GM19395 (cell line): Measurements from ENCODE around the gene BEGAIN.

Experiments
- ATAC-seq: cut with Tn5 transposase; IDR thresholded peaks from one replicate; pipeline ENCODE4 v1.9.1; 2021; ENCODE audit warnings: mild to moderate bottlenecking, moderate library complexity; ENCODE audit not compliant: unreplicated experiment

BEGAIN gene

GRCh38 chr14:100568998-100569733 is 18.1 kb downstream of the BEGAIN start:
- ATAC-seq, result no peak

- ATAC-seq, result no peak
Measured at GRCh38 chr14:100568164-100568997, 18.8 kb downstream of the BEGAIN start.

GRCh38 chr14:100567877-100568163 is 19.4 kb downstream of the BEGAIN start:
- ATAC-seq, result no peak

- ATAC-seq, result no peak
Measured at GRCh38 chr14:100567009-100567876, 20.0 kb downstream of the BEGAIN start.

- ATAC-seq, result no peak
Measured at GRCh38 chr14:100566586-100566985, 20.6 kb downstream of the BEGAIN start.

GRCh38 chr14:100566119-100566518 is 21.1 kb downstream of the BEGAIN start:
- ATAC-seq, result no peak

GRCh38 chr14:100565650-100566049 is 21.6 kb downstream of the BEGAIN start:
- no peak for ATAC-seq

GRCh38 chr14:100564512-100564911 is 22.7 kb downstream of the BEGAIN start:
- ATAC-seq, result no peak

- no peak for ATAC-seq
Measured at GRCh38 chr14:100562751-100563150, 24.5 kb downstream of the BEGAIN start.

- no peak for ATAC-seq
Measured at GRCh38 chr14:100561005-100561404, 26.2 kb downstream of the BEGAIN start.

- ATAC-seq, result no peak
Measured at GRCh38 chr14:100560471-100560870, 26.7 kb downstream of the BEGAIN start.

- ATAC-seq, result no peak
Measured at GRCh38 chr14:100559455-100559854, 27.8 kb downstream of the BEGAIN start.

- ATAC-seq, result no peak
Measured at GRCh38 chr14:100558966-100559365, 28.3 kb downstream of the BEGAIN start.

- no peak for ATAC-seq
Measured at GRCh38 chr14:100558226-100558625, 29.0 kb downstream of the BEGAIN start.

- ATAC-seq, result no peak
Measured at GRCh38 chr14:100557658-100558057, 29.6 kb downstream of the BEGAIN start.

- ATAC-seq, result no peak
Measured at GRCh38 chr14:100556936-100557505, 30.2 kb downstream of the BEGAIN start.

- no peak for ATAC-seq
Measured at GRCh38 chr14:100556140-100556475, 31.1 kb downstream of the BEGAIN start.

- ATAC-seq, result no peak
Measured at GRCh38 chr14:100555436-100556139, 31.6 kb downstream of the BEGAIN start.

GRCh38 chr14:100554696-100555320 is 32.4 kb downstream of the BEGAIN start:
- ATAC-seq, result no peak

GRCh38 chr14:100554082-100554677 is 33.0 kb downstream of the BEGAIN start:
- ATAC-seq, result no peak
